HepG2 (cell line): ENCODE data around the gene CNNM3. TPM values are rescaled to one million over a fixed set of nuclear protein-coding genes. Genes with fewer than 3 reads are reported as not detected.

Experiments
- ADNP ChIP-seq: sonication (generic); formaldehyde crosslinking; IDR thresholded peaks from 2 replicates; pipeline ENCODE4 v1.4.0; 2020; ENCODE audit warnings: missing genetic modification reagents
- ATF5 ChIP-seq: sonication (generic); formaldehyde crosslinking; IDR thresholded peaks from 2 replicates; pipeline ENCODE4 v1.4.0; 2020; ENCODE audit warnings: mild to moderate bottlenecking, low read depth, missing genetic modification reagents
- HMGXB4 ChIP-seq, 2 experiments: sonication (generic) in 1 of 2; formaldehyde crosslinking in 1 of 2; IDR thresholded peaks; 2 replicates each; pipeline versions ENCODE4 v1.4.0 to v1.6.1; 2018 to 2020; ENCODE audit warnings: missing genetic modification reagents in 2 of 2, borderline replicate concordance in 1 of 2, low read depth in 1 of 2, mild to moderate bottlenecking in 1 of 2, missing biosample characterization in 1 of 2
- MXD1 ChIP-seq: sonication (generic); formaldehyde crosslinking; IDR thresholded peaks from 2 replicates; pipeline ENCODE4 v1.4.0; 2020; ENCODE audit warnings: mild to moderate bottlenecking, missing genetic modification reagents
- NBN ChIP-seq: fragments of 450-650 bp; conservative IDR thresholded peaks from 2 replicates; pipeline ENCODE4 v1.6.1; 2017
- NCOR1 ChIP-seq: fragments of 200-600 bp; sonication (generic); IDR thresholded peaks from 2 replicates; pipeline ENCODE4 v1.7.0; 2017; ENCODE audit warnings: antibody characterized with exemption, low read length, borderline replicate concordance
- RBM39 ChIP-seq: fragments of 200-400 bp; formaldehyde crosslinking; IDR thresholded peaks from one replicate; pipeline ENCODE4 v1.6.1; 2018; ENCODE audit warnings: antibody characterized with exemption, mild to moderate bottlenecking, low read depth, low read length; ENCODE audit not compliant: poor library complexity, severe bottlenecking
- RNF219 ChIP-seq: sonication (generic); formaldehyde crosslinking; IDR thresholded peaks from 2 replicates; pipeline ENCODE4 v1.5.0; 2020; ENCODE audit warnings: mild to moderate bottlenecking, missing genetic modification reagents
- ZFP37 ChIP-seq: sonication (generic); formaldehyde crosslinking; IDR thresholded peaks from 2 replicates; pipeline ENCODE4 v1.4.0; 2020; ENCODE audit warnings: missing genetic modification reagents, borderline replicate concordance
- ZNF275 ChIP-seq: sonication (generic); formaldehyde crosslinking; IDR thresholded peaks from 2 replicates; pipeline ENCODE4 v1.8.0; 2022; ENCODE audit warnings: missing genetic modification reagents, mild to moderate bottlenecking, inconsistent platforms, borderline replicate concordance
- ZNF280B ChIP-seq: sonication (generic); formaldehyde crosslinking; IDR thresholded peaks from 2 replicates; pipeline ENCODE4 v1.5.0; 2020; ENCODE audit warnings: missing genetic modification reagents, mild to moderate bottlenecking, borderline replicate concordance
- ZNF329 ChIP-seq: sonication (generic); formaldehyde crosslinking; IDR thresholded peaks from 2 replicates; pipeline ENCODE4 v1.9.0; 2021; ENCODE audit warnings: low read depth, mild to moderate bottlenecking, missing genetic modification reagents
- ZNF776 ChIP-seq: sonication (generic); formaldehyde crosslinking; IDR thresholded peaks from 2 replicates; pipeline ENCODE4 v1.4.0; 2020; ENCODE audit warnings: mild to moderate bottlenecking, missing genetic modification reagents
- polyA plus RNA-seq, 8 experiments: library from polyadenylated mRNA; depleted of rRNA in 3 of 8; stranded (reverse) in 7 of 8; unstranded in 1 of 8; fragments of >200 nt; fragmentation: Illumina TruSeq in 4 of 8; extraction: Trizol in 4 of 8; gene quantifications; 2 replicates each; pipeline versions ENCODE4 v1.2.1 to v1.2.3, GENCODE V29; 2011 to 2016; ENCODE audit warnings: low read depth in 4 of 8, missing spikeins in 1 of 8, mixed read lengths in 1 of 8; ENCODE audit not compliant: insufficient read depth in 1 of 8
- total RNA-seq, 5 experiments: library from RNA; depleted of rRNA; stranded (reverse); fragments of >200 nt; fragmentation: Illumina TruSeq; extraction: Trizol; gene quantifications; 2 replicates each; pipeline ENCODE4 v1.2.3, GENCODE V29; 2016; ENCODE audit warnings: low read depth in 1 of 5

CNNM3 gene
- total and polyA plus RNA-seq, 2 of the 13 experiments (the other 11 are each of a cell fraction or from before 2014, with no cell fraction given): 21.2 to 27.9 TPM

GRCh38 chr2:96867756-96868554 is 51.9 kb downstream of the CNNM3 start (continued):
- TF ChIP-seq ZNF280B (CRISPR knock-in tag): peak; percentile 24; the same call in 1 of the 2 replicates
- TF ChIP-seq HMGXB4 (CRISPR knock-in tag; IDR thresholded peaks at IDR 0.05; ENCODE audit: borderline replicate concordance in 1 of 2, low read depth in 1 of 2): no peak
- peak; percentile 96 for TF ChIP-seq ZNF275 (CRISPR knock-in tag)
- peak; percentile 82; the same call in 1 of the 2 replicates for TF ChIP-seq MXD1
- TF ChIP-seq NBN: no peak
- peak; percentile 76; the same call in 1 of the 2 replicates for TF ChIP-seq ZFP37
- TF ChIP-seq ZNF329 (CRISPR knock-in tag): 0 out of 2 replicates have a peak, but pooled peaks have one; percentile 55
- TF ChIP-seq RBM39: peak; percentile 34
- 0 out of 2 replicates have a peak, but pooled peaks have one; percentile 49 for TF ChIP-seq ATF5 (CRISPR knock-in tag)
- no peak for TF ChIP-seq RNF219
- peak; percentile 90; the same call in 1 of the 2 replicates for TF ChIP-seq ZNF776 (CRISPR knock-in tag)
- 0 out of 2 replicates have a peak, but pooled peaks have one; percentile 13 for TF ChIP-seq ADNP (CRISPR knock-in tag)
- no peak for TF ChIP-seq NCOR1
